MV-4-11 (cell line): Measurements from ENCODE around the gene HSPB7.
A peak's percentile ranks its signal among the peaks of the same experiment; 100 is the strongest.
"Not testable (repeated sequence)": the region's sequence is repeated elsewhere in the genome, so short reads cannot be mapped to it uniquely, and the experiment has no call there.

Experiments used
- DNase-seq: peaks from one replicate; lab custom pipeline; 2025; lab: John Stamatoyannopoulos, UW

HSPB7 gene

DNA sequence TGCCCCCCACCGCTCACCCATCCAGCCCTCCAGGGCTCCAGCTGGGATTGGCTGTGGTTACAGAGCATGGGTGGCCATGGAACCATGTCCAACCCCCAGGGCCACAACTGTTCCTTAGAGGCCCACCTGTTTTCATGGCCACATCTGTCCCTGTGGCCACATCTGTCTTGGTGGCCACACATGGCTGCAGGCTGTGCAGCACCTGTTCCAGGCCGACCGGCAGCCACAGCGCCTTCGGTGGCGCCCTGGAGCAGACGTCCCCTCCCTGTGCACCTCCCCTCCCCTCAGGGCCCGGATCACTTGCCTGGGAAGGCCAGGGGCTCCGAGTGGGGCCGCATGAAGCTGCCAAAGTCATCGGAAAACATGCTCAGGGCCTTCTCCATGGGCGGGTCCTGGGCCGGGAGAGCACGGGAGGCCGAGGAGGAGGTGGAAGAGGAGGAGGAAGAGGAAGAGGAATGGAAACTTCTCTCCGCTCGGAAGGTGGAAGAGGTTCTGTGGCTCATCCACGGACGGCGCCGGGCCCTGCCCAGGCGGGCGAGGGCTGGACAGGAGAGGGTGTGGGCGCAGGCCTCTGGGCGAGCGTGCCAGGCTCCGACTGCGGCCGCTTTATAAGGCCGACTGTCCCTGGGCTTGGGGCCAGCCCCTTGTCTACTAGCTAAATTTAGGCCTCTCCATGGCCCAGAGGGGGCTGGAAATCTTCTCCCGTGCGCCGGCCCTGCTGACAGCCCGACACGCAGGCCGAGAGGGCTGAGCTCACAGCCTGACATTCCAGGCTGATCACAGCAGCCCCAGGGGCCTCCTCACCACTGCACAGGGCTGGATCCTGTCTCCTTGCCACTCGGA lies at the start of gene HSPB7:
Gene HSPB7, minus strand, starts transcription at position 583 of the 843 bp plus-strand sequence. Its CDS starts 80 bp downstream, at position 503.
- peak; percentile 23 for DNase-seq

DNA sequence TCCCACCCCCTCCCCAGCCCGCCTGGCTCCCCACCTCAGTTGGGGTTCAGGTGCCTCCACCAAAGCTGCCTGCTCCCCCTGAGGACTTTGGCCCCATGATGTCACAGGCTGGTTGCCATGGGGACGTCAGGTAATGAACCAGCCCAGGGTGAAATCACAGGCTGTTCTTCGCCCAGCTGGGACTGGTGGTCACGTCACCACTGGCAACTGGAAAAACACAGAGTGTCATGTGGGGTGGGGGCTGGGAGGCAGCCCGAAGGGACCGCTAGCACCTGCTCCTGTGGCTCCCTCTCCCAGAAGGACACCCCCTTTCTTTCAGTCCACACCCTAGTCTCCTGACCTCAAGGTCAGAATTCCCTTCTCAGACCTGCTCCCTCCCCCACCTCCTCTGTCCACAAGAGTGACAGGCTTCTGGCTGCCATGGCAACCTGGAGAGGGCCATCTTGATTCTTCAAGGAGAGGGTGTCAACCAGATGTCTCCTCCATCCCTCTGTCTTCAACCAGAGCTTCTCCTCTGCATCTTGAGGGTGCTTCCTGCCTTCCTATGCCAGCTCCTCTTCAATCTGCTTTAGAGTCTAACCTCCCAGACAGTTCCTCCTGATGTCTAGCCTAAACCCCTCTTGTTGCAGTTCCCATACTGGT lies 49.4 kb upstream of the HSPB7 start:
- no peak for DNase-seq

DNA sequence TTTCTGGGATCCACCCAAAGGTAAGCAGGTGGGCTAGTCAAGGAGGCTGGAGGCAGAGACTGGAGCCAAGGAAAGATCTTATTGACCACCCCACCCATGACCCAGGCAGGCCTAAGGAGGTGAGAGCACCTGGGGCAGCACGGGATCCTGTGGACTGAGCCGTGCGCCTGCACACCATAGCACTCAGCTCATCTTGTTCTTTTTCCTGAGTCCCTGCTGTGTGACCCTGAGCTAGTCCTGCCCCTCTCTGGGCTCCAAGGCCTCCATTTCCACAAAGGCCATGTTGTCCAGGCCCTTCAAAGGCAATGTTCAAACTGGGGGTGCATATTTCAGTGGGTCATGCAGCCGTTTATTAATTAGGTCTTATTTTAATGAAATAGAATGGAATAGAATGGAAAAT lies 48.4 kb upstream of the HSPB7 start:
- DNase-seq, result no peak

DNA sequence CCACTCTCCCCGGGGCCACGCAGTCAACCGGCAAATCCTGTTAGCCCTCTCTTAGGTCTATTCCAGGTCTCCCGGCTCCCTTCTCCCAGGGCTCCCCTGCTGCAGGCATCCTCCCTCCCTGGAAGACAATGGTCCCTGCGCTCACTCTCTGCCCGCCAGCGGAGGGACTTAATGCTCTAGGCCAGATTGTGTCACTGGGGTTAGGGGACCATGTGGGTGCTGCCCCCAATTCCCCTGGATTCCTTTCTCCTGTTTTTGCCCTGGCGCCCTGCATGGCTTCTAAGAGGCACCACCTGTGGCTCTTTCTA lies 47.4 kb upstream of the HSPB7 start:
- no peak for DNase-seq

DNA sequence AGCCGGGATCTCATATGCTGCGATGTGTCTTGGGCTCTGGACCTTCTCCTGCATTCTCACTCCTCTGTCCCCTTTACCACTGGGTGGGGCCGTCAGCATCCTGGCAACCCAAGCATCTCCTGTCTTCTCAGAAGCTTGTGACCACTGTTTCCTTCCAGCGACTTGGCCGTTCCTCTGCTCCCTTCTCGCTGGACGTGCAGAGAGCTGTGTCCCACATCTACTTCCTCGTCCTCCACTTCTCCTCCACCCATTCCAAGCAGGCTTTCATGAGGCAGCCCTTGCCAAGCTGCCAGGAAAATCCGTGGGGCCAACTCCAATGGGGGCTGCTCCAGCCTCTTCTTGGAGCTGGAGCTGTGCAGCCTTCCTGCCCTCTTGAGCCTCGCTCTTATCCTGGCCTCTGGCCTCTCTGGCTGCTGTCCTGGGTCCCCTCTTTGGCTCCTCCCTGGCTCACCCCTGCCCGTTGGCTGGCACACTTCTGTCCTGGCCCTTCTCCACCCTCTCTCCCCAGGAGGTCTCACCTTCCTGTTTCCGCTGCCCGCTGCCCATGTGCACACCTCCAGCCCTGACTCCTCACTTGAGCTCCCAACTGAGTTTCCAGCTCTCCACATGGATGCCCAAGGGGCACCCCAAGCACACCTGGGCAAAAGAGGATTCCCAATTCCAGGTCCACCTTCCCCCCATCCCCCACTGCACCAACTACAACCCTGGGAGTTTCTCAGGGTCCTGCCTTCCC lies 46.9 kb upstream of the HSPB7 start:
- DNase-seq, result no peak

DNA sequence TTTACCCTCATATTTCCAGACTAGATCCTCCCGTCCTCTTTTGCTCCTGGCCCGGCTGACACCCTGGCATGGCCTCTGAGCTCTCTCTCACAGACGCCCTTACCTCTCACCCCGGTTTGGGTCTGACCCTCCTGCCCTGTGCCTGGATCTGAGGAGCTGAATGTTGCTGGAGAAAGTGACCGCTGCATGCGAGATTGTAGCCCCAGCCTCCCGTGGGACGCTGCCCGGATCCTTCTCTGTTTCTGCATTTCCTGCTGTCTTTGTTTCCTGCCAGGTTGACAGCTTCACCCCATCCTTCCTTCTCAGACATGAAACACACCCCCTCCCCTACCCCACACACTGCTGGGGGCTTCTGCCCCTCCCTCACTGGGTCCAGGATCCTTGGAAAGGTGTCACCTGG lies 46.1 kb upstream of the HSPB7 start:
- DNase-seq, result no peak

DNA sequence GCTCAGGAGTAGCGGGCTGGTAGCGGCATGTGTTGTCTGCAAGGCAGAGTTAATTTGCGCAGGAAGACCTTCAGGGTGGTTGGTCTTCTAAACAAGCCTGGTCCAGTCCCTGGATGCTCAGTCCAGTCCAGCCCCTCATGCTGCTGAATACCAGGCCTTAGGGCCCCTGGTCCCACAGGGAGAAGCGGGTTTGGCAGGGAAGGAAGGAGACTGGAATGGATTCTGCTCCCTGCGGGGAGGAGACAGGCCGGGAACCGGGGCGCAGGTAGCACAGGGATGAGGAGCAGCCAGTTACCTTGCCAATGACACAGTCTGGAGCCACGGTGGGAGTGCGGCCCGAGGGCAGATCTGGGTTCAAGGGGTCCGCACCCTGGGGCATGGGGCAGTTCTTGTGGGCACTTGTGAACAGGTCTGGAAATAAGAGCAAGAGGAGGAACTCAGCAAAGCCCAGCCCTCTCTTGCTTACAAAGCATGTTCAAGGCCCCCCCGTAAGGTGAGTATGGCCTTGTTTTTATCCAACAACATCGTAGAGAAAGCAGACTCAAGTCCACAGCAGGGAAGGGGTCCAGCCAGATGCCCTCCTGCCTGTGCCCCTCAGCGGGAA lies 45.5 kb upstream of the HSPB7 start:
- no peak for DNase-seq

DNA sequence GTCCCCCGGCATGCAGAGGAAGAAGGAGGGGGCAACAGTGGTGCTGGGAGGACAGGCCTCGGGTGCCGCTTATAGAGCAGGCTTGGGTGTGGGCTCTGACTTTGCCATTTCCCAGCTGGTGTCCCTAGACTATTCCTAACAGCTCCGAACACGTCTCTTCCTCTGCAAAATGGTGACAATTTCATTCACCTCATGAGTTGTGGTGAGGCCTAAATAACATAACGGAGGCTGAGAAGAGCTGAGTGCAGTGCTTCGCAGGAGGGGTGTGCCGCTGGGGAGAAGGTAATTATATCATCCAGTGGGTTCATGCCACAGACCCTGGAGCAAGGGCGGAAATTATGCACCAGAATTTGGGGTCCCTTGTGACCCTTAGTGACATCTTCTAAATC lies 44.8 kb upstream of the HSPB7 start:
- DNase-seq, result not testable (repeated sequence)

DNA sequence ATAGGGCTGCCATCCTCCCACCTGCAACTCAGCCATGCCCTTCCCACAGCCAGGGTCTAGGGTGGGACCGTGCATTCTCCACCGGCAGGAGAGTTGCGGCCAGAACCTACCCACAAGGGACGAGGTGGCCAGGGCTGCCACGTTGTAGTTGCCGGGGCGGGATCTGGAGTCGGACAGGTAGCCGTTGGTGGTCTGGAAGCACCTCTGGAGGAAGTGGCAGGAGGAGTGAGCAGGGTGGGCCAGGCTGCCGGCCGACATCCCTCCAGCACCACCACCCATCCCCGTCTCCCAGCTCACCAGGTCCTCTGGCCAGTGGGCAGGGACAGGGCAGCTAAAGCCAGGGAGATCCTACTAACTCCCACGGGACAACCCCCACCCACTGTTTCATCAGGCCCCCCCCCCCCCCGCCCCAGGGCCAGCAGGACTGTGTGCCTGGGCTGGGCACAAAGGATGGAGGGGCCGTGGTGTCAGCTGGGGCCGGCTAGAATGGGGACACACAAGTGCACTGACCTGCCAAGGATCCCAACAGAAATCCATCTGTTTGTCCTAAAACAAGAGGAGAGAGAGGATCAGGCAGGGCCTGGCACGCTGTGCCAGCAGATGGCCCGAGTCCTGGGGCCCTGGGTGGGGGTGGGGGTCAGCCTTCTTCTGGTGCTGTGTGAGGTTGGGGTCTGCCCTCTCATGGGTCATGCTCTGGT lies 44.3 kb upstream of the HSPB7 start:
- DNase-seq, result not testable (repeated sequence)

DNA sequence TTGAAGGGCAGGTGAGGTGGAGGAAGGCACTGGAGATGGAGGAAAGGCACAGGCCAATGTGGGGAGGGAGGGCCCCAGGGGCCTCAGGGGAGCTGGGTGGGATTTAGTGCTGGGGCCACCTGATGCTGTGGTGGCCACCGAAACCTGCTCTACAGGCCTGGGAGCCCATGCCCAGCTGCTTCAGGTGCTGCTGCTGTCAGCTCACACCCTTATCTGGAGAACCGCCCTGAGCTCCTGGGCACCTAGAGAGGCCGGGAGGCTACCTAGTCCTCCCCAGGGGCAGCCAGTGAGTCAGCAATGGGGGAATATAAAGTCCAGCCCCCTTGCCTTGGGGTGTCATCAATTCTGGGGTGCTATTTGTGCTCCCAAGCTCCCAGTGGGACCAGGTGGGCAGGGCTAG lies 43.4 kb upstream of the HSPB7 start:
- no peak for DNase-seq

DNA sequence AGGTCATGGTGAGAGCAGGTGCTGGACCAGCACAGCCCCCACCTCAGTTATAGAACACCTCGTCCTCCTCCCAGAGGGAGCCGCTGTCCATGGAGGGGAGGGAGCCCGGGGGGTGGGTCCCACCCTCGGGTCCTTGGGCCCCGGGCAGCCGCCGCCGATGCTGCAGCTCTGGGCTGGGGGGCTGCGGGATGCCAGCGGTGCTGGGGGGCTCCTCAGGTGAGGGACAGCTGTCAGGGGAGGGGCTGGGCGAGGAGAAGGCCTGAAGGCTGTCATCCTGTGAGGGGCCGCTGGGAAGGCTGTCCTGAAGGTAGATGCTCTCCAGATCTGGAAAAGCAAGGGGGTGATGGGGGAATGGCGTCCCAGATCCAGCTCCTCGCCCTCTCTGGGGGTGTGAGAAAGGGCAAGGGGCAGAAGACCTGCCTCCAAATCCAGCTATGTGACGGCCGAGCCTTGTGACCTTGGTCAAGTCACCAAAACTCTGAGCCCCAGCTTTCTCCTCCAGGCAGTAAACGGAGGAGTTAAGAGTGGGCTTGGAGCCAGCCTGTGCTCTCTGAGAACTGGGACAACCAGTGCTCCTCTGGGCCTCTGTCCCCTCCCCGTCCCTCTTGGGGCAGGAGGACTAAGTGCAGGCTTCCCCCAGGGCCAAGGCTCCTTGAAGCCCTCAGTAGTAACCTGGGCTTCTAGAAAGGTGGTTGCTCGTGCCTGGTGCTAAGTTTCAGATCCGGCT lies 40.7 kb upstream of the HSPB7 start:
- DNase-seq, result not testable (repeated sequence)

DNA sequence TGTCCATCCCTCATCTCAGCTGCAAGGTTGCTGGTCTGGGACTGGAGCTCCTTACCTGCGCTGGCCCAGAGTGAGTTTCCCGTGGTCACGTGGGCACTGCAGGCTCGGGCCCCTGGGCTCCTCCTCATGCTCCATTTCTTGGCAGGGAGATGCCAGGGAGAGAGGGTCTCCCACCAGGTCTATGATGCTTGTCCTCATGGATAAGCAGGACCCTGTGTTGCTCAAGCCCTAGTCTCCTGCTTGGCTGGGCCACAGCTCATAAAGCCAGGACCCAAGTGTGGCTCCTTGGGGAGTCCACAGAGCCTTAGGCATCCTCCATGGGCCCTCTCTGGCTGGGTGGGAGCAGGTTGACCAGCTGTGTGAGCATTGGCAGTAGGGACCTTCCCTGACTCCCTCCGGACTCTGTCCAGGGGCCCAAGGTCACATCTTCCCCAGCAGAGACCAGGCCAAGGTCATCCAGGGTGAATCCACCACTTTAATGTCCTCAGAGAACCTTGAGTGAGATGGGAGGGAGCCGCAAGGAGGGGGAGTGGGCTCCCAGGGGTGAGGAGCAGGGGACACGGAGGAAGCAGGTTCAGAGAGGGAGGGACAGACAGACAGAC lies 39.6 kb upstream of the HSPB7 start:
- DNase-seq, result not testable (repeated sequence)

DNA sequence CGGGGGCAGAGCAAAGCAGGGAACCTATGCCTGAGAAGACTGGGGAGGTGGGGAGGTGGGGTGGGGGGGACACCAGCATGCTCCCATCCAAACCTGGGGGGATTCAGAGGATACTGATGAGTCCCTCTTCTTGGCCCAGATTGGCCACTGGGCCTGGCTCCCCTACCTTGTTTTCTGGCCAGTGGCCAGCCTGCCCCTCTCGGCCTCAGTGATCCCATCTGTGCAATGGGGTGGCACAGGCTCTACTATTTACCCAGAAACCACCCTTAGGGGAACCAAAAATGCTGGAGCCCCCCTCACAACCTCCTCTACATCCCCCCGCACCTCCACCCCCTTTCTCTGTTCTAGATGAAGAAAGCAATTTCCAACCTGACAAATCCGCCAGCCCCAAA lies 38.7 kb upstream of the HSPB7 start:
- DNase-seq, result not testable (repeated sequence)

DNA sequence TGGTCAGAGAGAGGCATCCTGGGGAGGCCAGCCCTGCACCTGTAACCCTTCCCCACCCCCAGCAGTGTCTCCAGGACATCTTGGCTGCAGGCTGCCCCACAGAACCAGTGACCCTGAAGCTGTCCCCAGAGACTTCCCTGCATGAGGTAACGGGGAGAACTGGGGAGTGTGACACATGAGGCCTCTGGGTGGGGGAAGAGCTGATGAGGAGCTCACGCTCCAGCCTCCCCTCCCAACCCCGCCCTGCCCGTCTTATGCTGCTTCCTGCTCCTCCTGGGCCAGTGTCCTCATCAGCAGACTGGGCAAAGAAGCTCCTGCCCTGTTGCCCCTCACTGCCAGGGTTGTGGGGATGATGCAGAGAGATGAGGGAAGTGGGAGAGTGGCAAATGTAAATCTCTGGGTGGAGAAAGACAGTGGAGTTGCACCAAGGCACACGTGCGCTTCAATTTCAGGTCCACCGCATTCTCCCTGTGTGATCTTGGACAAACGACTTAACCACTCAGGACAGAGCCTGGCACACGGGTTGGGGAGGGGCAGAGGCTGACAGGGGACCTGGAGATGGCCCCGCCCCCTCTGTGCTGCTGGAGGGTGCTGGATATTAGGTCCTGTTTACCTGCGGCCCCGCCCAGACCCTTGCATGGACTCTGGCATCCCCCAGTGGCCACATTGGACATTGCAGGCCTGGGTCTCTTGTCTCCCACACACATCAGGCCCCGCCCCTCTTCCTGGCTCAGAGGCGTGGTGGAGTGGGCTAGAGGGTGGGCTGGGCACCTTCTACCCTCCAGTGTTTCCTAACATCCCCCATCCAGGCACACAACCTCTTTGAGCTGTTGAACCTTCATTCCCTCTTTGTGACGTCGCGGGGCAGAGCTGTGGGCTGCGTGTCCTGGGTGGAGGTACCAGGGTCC lies 38.0 kb upstream of the HSPB7 start:
- peak; percentile 56 for DNase-seq

DNA sequence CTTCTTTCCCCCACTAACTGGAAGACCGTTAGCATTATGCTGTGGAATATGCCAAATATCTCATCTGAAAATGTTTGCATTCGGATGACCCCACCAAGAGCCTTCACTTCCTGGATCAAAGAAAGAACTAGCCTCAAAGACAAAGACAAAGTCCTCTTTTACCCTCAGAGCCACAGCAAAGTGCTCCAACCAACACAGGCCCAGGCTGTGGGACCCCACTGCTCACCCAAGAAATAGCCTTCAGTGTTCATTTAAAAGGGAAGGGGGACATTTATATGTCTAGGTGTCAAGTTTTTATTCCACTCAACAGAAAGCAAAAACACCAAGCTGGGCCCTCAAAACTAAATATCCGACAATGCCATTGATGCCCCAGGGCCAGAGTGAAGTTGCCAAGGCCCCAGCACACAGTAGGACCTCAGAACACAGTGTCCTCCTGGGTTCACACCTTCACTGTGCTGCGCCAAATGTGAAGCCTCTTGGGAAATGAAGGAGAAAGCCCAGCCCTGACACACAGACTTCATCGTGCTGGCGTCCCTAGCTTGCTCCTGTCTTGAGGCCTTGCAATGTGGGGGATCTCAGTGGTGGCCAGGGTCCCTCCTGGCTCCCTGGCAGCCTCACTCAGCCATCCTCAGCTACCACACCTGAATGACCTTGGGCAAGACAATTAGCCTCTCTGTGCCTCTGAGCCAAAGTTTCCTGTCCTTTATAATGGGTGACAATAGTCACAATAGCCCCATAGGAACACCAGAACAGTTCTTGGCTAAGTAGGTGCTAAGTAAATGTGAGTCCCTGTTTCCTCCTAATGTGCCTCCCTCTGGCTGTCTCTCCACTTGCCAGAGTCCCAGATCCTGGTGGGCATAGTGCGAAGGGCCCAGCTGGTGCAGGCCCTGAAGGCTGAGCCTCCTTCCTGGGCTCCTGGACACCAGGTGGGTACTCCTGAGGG lies 37.0 kb upstream of the HSPB7 start:
- DNase-seq, result no peak

DNA sequence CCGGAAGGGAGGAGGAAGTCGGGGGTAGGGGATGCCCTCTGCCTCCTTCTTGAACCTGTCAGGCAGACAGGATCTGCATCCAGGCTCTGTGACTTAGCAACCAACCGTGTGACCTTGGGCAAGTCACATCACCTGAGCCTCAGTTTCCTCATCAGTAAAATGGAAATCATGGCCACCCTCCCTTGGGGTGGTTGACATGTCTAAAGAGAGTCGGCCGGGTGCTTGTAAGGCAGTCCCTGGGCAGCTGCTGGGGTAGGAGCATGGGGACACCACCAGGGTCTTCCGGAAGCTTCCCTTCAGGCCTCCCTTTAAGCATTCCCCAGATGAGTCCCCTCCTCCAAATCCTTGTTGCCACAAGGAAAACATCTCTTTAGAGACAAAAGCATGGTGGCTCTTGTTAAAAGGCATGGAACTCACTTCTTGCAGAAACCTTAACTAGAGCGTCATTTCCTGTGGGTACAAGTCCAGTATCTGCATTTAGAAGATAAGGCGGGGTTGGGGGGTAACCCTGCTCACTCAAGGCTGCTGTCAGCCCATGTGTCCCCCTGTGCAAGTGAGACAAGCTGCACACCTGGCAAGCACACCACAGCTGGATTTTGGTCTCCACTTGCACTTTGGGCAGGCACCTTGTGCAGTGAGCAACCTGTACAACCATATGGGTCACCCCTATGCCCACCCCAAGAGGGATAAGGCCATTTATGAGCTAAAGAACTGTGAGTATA lies 36.1 kb upstream of the HSPB7 start:
- DNase-seq, result no peak

DNA sequence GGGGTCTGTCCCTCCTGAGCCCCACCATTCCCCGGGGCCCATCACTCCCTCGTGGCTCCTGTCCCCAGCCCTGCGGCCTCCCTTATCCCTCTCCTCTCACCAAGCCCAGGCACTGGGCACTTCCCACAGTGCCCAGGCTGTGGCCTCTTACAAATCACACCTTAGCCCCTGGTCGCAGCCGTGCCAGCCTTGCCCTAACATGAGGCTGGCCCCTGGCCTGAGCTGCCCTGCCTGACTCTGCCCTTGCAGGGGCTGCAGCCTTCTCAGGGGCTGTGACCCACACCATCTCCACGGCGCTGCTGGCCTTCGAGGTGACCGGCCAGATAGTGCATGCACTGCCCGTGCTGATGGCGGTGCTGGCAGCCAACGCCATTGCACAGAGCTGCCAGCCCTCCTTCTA lies 34.1 kb upstream of the HSPB7 start:
- not testable (repeated sequence) for DNase-seq

DNA sequence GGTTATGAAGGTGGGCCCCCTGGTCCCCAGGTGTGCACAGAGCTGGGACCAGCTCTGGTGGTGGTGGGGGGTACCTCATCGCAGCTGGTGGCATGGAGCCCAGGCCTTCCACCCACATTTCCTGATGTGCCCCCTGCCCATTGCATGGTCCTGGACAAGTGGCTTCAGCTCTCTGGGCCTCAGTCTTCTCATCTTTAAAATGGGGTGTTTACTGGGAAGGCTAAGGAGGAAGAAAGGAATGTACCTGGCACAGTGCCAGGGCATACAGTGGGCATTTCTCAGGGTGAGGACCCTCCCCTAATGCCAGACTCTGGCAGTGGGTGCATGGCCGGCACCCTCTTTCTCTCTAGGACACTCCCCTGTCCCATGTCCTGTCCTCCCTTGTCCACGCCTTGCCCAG lies 33.2 kb upstream of the HSPB7 start:
- DNase-seq, result no peak
